MM.1S (cell line): ENCODE measurements around the gene TJAP1.
"Not testable (repeated sequence)": the region's sequence is repeated elsewhere in the genome, so short reads cannot be mapped to it uniquely, and the experiment has no call there.

Experiments used
- DNase-seq: peaks from one replicate; pipeline ENCODE4 v3.0.0-alpha.2; 2015
- H2AFZ ChIP-seq: fragments of 300-600 bp; sonication (generic); 2 replicates; pipeline ENCODE4 v1.6.0; 2016; ENCODE audit warnings: antibody characterized with exemption, low read length
- H3F3A ChIP-seq: fragments of 300-600 bp; sonication (generic); 2 replicates; pipeline ENCODE4 v1.6.1; 2016; ENCODE audit warnings: mild to moderate bottlenecking, antibody characterized with exemption, low read length, moderate library complexity, mixed read lengths; ENCODE audit not compliant: insufficient read depth
- H3K27ac ChIP-seq: fragments of 300-600 bp; sonication (generic); 2 replicates; pipeline ENCODE4 v1.5.1; 2016; ENCODE audit warnings: mild to moderate bottlenecking, low read length
- H3K27me3 ChIP-seq: fragments of 300-600 bp; sonication (generic); replicated peaks from 2 replicates; pipeline ENCODE4 v1.6.0; 2016; ENCODE audit warnings: low read length; ENCODE audit not compliant: insufficient read depth
- H3K36me3 ChIP-seq: fragments of 300-600 bp; sonication (generic); replicated peaks from 2 replicates; pipeline ENCODE4 v1.6.1; 2016; ENCODE audit warnings: mild to moderate bottlenecking, low read length, mixed read lengths; ENCODE audit not compliant: insufficient read depth
- H3K4me1 ChIP-seq: fragments of 300-600 bp; sonication (generic); 2 replicates; pipeline ENCODE4 v1.6.1; 2016; ENCODE audit warnings: low read length, mixed read lengths
- H3K4me2 ChIP-seq: fragments of 300-600 bp; sonication (generic); 2 replicates; pipeline ENCODE4 v1.6.0; 2016; ENCODE audit warnings: low read depth, low read length
- H3K4me3 ChIP-seq: fragments of 300-600 bp; sonication (generic); 2 replicates; pipeline ENCODE4 v1.5.1; 2016; ENCODE audit warnings: low read length, mixed read lengths
- H3K79me2 ChIP-seq: fragments of 300-600 bp; sonication (generic); 2 replicates; pipeline ENCODE4 v1.6.1; 2016; ENCODE audit warnings: mixed run types, low read length, mixed read lengths
- H3K9ac ChIP-seq: fragments of 300-600 bp; sonication (generic); 2 replicates; pipeline ENCODE4 v1.6.1; 2016; ENCODE audit warnings: low read length, mixed read lengths
- H3K9me2 ChIP-seq: fragments of 300-600 bp; sonication (generic); replicated peaks from 2 replicates; pipeline ENCODE4 v1.6.1; 2016; ENCODE audit warnings: mild to moderate bottlenecking, low read length, mixed read lengths; ENCODE audit not compliant: insufficient read depth
- H3K9me3 ChIP-seq: fragments of 300-600 bp; sonication (generic); replicated peaks from 2 replicates; pipeline ENCODE4 v1.6.1; 2016; ENCODE audit warnings: mild to moderate bottlenecking, low read length, mixed read lengths; ENCODE audit not compliant: insufficient read depth
- H4K20me1 ChIP-seq: fragments of 300-600 bp; sonication (generic); 2 replicates; pipeline ENCODE4 v1.6.1; 2016; ENCODE audit warnings: mild to moderate bottlenecking, low read length, moderate library complexity, mixed read lengths; ENCODE audit not compliant: insufficient read depth
- EZH2 ChIP-seq: fragments of 300-600 bp; sonication (generic); optimal IDR thresholded peaks from 2 replicates; pipeline ENCODE3; 2017; ENCODE audit warnings: low read depth, mild to moderate bottlenecking, antibody characterized with exemption, low read length, mixed read lengths
- EZH2phosphoT487 ChIP-seq: fragments of 300-600 bp; sonication (generic); IDR thresholded peaks from 2 replicates; pipeline ENCODE4 v1.6.1; 2018; ENCODE audit warnings: antibody characterized with exemption, low read length
- TF ChIP-seq, protein P1 (sequence below): fragments of 300-600 bp; sonication (generic); IDR thresholded peaks from 2 replicates; pipeline ENCODE4 v1.5.1; 2016; ENCODE audit warnings: antibody characterized with exemption, low read length, mixed read lengths

Gene TJAP1

GRCh38 chr6:43524483-43524961, 47.2 kb downstream of the TJAP1 start:
- peaks cover 15% of the 10 kb centered on the region for H3K36me3 ChIP-seq
- 0 out of 2 replicates have a peak, but pooled peaks cover 4% of the 10 kb centered on the region for H3F3A ChIP-seq
- no peaks in the 10 kb centered on the region for H3K9me3 ChIP-seq
- no peak overlapping the region for H3K9ac ChIP-seq
- H3K4me2 ChIP-seq, result no peak overlapping the region
- H3K79me2 ChIP-seq, result peaks cover 10% of the 10 kb centered on the region; the same call in 1 of the 2 replicates
- H3K27me3 ChIP-seq, result no peaks in the 10 kb centered on the region
- no peaks in the 10 kb centered on the region for H3K9me2 ChIP-seq
- DNase-seq, result no peak
- H4K20me1 ChIP-seq, result no peaks in the 10 kb centered on the region
- H3K4me1 ChIP-seq, result no peaks in the 10 kb centered on the region
- no peak overlapping the region for H2AFZ ChIP-seq
- no peak overlapping the region for H3K27ac ChIP-seq
- H3K4me3 ChIP-seq, result no peak overlapping the region
- TF ChIP-seq EZH2phosphoT487 (no peak), EZH2 (no peak)
- TF ChIP-seq, protein P1, sequence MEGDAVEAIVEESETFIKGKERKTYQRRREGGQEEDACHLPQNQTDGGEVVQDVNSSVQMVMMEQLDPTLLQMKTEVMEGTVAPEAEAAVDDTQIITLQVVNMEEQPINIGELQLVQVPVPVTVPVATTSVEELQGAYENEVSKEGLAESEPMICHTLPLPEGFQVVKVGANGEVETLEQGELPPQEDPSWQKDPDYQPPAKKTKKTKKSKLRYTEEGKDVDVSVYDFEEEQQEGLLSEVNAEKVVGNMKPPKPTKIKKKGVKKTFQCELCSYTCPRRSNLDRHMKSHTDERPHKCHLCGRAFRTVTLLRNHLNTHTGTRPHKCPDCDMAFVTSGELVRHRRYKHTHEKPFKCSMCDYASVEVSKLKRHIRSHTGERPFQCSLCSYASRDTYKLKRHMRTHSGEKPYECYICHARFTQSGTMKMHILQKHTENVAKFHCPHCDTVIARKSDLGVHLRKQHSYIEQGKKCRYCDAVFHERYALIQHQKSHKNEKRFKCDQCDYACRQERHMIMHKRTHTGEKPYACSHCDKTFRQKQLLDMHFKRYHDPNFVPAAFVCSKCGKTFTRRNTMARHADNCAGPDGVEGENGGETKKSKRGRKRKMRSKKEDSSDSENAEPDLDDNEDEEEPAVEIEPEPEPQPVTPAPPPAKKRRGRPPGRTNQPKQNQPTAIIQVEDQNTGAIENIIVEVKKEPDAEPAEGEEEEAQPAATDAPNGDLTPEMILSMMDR, result no peak

GRCh38 chr6:43532201-43532600, 54.8 kb downstream of the TJAP1 start:
- Histone ChIP-seq H3K4me2 (no peak overlapping the region), H3K36me3 (no peaks in the 10 kb centered on the region), H3K27ac (no peak overlapping the region), H4K20me1 (no peaks in the 10 kb centered on the region), H3K4me1 (no peaks in the 10 kb centered on the region), H3K27me3 (no peaks in the 10 kb centered on the region), H3K4me3 (no peak overlapping the region), H3F3A (no peaks in the 10 kb centered on the region), H3K9me3 (no peaks in the 10 kb centered on the region), H2AFZ (no peak overlapping the region), H3K9me2 (no peaks in the 10 kb centered on the region), H3K79me2 (no peaks in the 10 kb centered on the region), H3K9ac (no peak overlapping the region)
- DNase-seq, result no peak
- TF ChIP-seq, protein P1, result no peak
- TF ChIP-seq EZH2, result no peak

DNA sequence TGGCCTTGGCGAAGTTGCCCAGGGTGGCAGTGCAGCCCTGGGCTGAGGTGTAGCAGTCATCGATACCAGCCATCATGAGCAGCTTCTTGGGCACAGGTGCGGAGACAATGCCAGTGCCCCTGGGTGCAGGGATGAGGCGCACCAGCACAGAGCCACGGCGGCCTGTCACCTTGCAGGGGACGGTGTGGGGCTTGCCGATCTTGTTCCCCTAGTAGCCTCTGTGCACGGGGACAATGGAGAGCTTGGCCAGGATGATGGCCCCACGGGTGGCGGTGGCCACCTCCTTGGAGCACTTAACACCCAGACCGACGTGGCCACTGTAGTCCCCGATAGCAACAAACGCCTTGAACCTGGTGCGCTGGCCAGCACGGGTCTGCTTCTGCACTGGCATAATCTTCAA, 61.6 kb downstream of the TJAP1 start:
- H3F3A ChIP-seq, H3K9me3 ChIP-seq, DNase-seq, H3K79me2 ChIP-seq, H3K27ac ChIP-seq, H3K36me3 ChIP-seq, H3K9me2 ChIP-seq, H3K4me3 ChIP-seq, H3K4me2 ChIP-seq, H3K4me1 ChIP-seq, H2AFZ ChIP-seq, H3K27me3 ChIP-seq, H3K9ac ChIP-seq, H4K20me1 ChIP-seq: not testable (repeated sequence)

- H3K9ac ChIP-seq, H4K20me1 ChIP-seq, H3K36me3 ChIP-seq, H3K27ac ChIP-seq, H2AFZ ChIP-seq, H3K4me3 ChIP-seq, H3K79me2 ChIP-seq, H3K27me3 ChIP-seq, H3K9me3 ChIP-seq, H3K4me2 ChIP-seq, H3F3A ChIP-seq, H3K4me1 ChIP-seq, DNase-seq, H3K9me2 ChIP-seq: not testable (repeated sequence)
Measured at GRCh38 chr6:43539409-43539808, 62.0 kb downstream of the TJAP1 start.
